Progenitor cell of endocrine pancreas (in vitro differentiated cells): ENCODE results near the gene RAB44. TPM values are rescaled to one million over a fixed set of nuclear protein-coding genes. Genes with fewer than 3 reads are reported as not detected.
"Not testable (repeated sequence)": the region's sequence is repeated elsewhere in the genome, so short reads cannot be mapped to it uniquely, and the experiment has no call there.

Experiments
- DNase-seq: peaks from one replicate; pipeline ENCODE4 v3.0.0; 2021; ENCODE audit warnings: low spot score; ENCODE audit not compliant: unreplicated experiment
- H3K27ac Mint-ChIP-seq: 2 replicates; pipeline ENCODE4 v1.8.0; 2021; ENCODE audit warnings: mild to moderate bottlenecking, moderate library complexity, mixed read lengths
- H3K27me3 Mint-ChIP-seq: 2 replicates; pipeline ENCODE4 v1.8.0; 2021; ENCODE audit warnings: mixed read lengths
- H3K36me3 Mint-ChIP-seq: 2 replicates; pipeline ENCODE4 v1.8.0; 2022; ENCODE audit warnings: mixed read lengths; ENCODE audit not compliant: insufficient read depth
- H3K4me1 Mint-ChIP-seq: 2 replicates; pipeline ENCODE4 v1.8.0; 2021; ENCODE audit warnings: low read depth, mixed read lengths
- H3K4me3 Mint-ChIP-seq: 2 replicates; pipeline ENCODE4 v1.8.0; 2021; ENCODE audit warnings: low read depth, mild to moderate bottlenecking, moderate library complexity, mixed read lengths
- H3K9me3 Mint-ChIP-seq: 2 replicates; pipeline ENCODE4 v1.8.0; 2021; ENCODE audit warnings: low read depth, mixed read lengths
- total RNA-seq: library from RNA; stranded (reverse); gene quantifications from 2 replicates; pipeline ENCODE4 v1.2.1, GENCODE V29; 2021
- TF ChIP-seq, protein P1 (sequence below): fragments of 200-600 bp; sonication (generic); IDR thresholded peaks from one replicate; pipeline ENCODE4 v1.5.0; 2021; ENCODE audit warnings: antibody characterized with exemption, mild to moderate bottlenecking; ENCODE audit not compliant: unreplicated experiment

Gene RAB44
- total RNA-seq, 1 donor from 2014 or later, result not detected

- Mint-ChIP-seq H3K27ac (no peak overlapping the region), H3K9me3 (no peaks in the 10 kb centered on the region), H3K4me3 (no peak overlapping the region), H3K27me3 (peaks cover 7% of the 10 kb centered on the region), H3K4me1 (no peaks in the 10 kb centered on the region), H3K36me3 (no peaks in the 10 kb centered on the region)
- TF ChIP-seq, protein P1, sequence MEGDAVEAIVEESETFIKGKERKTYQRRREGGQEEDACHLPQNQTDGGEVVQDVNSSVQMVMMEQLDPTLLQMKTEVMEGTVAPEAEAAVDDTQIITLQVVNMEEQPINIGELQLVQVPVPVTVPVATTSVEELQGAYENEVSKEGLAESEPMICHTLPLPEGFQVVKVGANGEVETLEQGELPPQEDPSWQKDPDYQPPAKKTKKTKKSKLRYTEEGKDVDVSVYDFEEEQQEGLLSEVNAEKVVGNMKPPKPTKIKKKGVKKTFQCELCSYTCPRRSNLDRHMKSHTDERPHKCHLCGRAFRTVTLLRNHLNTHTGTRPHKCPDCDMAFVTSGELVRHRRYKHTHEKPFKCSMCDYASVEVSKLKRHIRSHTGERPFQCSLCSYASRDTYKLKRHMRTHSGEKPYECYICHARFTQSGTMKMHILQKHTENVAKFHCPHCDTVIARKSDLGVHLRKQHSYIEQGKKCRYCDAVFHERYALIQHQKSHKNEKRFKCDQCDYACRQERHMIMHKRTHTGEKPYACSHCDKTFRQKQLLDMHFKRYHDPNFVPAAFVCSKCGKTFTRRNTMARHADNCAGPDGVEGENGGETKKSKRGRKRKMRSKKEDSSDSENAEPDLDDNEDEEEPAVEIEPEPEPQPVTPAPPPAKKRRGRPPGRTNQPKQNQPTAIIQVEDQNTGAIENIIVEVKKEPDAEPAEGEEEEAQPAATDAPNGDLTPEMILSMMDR, result no peak
- no peak for DNase-seq
Observed at GRCh38 chr6:36720251-36721141, 22.9 kb downstream of the RAB44 start.

GRCh38 chr6:36721369-36722140 lies 23.9 kb downstream of the RAB44 start:
- DNase-seq, result no peak
- no peaks in the 10 kb centered on the region for H3K4me1 Mint-ChIP-seq
- H3K4me3 Mint-ChIP-seq, result no peak overlapping the region
- H3K27ac Mint-ChIP-seq, result no peak overlapping the region
- H3K9me3 Mint-ChIP-seq, result no peaks in the 10 kb centered on the region
- H3K27me3 Mint-ChIP-seq, result peaks cover 7% of the 10 kb centered on the region
- TF ChIP-seq, protein P1, result no peak
- H3K36me3 Mint-ChIP-seq, result no peaks in the 10 kb centered on the region

- no peaks in the 10 kb centered on the region for H3K4me1 Mint-ChIP-seq
- H3K27me3 Mint-ChIP-seq, result peaks cover 7% of the 10 kb centered on the region
- H3K9me3 Mint-ChIP-seq, result no peaks in the 10 kb centered on the region
- no peaks in the 10 kb centered on the region for H3K36me3 Mint-ChIP-seq
- no peak for DNase-seq
- H3K27ac Mint-ChIP-seq, result no peak overlapping the region
- TF ChIP-seq, protein P1, result no peak
- H3K4me3 Mint-ChIP-seq, result no peak overlapping the region
Observed at GRCh38 chr6:36722365-36722764, 24.7 kb downstream of the RAB44 start.

GRCh38 chr6:36722879-36723278 lies 25.3 kb downstream of the RAB44 start:
- no peaks in the 10 kb centered on the region for H3K9me3 Mint-ChIP-seq
- H3K4me3 Mint-ChIP-seq, result no peak overlapping the region
- H3K27ac Mint-ChIP-seq, result no peak overlapping the region

GRCh38 chr6:36723992-36724391 lies 26.4 kb downstream of the RAB44 start:
- not testable (repeated sequence) for H3K27ac Mint-ChIP-seq, H3K27me3 Mint-ChIP-seq, DNase-seq

More at GRCh38 chr6:36722879-36723278, 25.3 kb downstream of the RAB44 start:
- no peaks in the 10 kb centered on the region for H3K36me3 Mint-ChIP-seq
- TF ChIP-seq, protein P1, result no peak
- H3K27me3 Mint-ChIP-seq, result peaks cover 7% of the 10 kb centered on the region
- H3K4me1 Mint-ChIP-seq, result no peaks in the 10 kb centered on the region
- no peak for DNase-seq

More at GRCh38 chr6:36723992-36724391, 26.4 kb downstream of the RAB44 start:
- not testable (repeated sequence) for H3K36me3 Mint-ChIP-seq, H3K4me3 Mint-ChIP-seq, H3K9me3 Mint-ChIP-seq, H3K4me1 Mint-ChIP-seq
